GM12891 (cell line): ENCODE measurements around the gene CLSTN3.

Source experiments
- DNase-seq: peaks from one replicate; pipeline ENCODE4 v3.0.0; 2011; ENCODE audit warnings: low spot score; ENCODE audit not compliant: insufficient read length
- FAIRE-seq: peaks from 2 replicates; lab custom pipeline; 2011; peaks lifted over from hg19 to GRCh38; lab: Jason Lieb, UNC
- PAX5 ChIP-seq: IDR thresholded peaks from 2 replicates; pipeline ENCODE4 v1.6.1; 2011; ENCODE audit warnings: low read length, moderate library complexity, mild to moderate bottlenecking; ENCODE audit not compliant: insufficient read depth, severe bottlenecking
- POLR2A ChIP-seq: IDR thresholded peaks from 2 replicates; pipeline ENCODE4 v1.6.1; 2011; ENCODE audit warnings: low read depth, low read length, control low read depth
- POLR2AphosphoS5 ChIP-seq: IDR thresholded peaks from 2 replicates; pipeline ENCODE4 v1.6.1; 2011; ENCODE audit warnings: low read depth, low read length, control low read depth
- POU2F2 ChIP-seq: IDR thresholded peaks from 2 replicates; pipeline ENCODE4 v1.6.1; 2011; ENCODE audit warnings: low read depth, mild to moderate bottlenecking, control low read depth, low read length, moderate library complexity
- SPI1 ChIP-seq: IDR thresholded peaks from 2 replicates; pipeline ENCODE4 v1.6.1; 2011; ENCODE audit warnings: low read depth, low read length, control low read depth
- TAF1 ChIP-seq: IDR thresholded peaks from 2 replicates; pipeline ENCODE4 v1.6.1; 2011; ENCODE audit warnings: low read depth, low read length, control low read depth

Gene CLSTN3

DNA sequence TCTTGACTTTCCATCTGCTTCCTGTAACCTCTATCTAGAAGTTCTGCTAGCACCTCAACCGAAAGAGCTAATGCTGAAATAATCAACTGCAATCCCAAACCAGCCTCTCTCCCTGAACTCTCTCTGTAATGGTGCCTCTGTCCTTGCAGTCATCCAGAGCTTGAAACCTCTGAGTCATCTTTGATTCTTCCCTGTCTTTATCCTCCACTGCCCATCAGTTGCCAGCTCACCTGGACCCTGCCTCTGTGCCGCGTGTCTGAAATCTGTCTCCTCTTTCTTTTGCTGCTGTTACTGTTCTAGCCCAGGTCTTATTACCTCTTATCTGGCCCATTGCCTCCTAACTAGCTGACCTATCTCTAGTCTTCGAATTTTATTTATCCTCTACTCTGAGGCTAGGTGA lies 15.5 kb downstream of the CLSTN3 start:
- DNase-seq = no peak
- no peak for FAIRE-seq
- TF ChIP-seq POLR2A (no peak), SPI1 (no peak)

DNA sequence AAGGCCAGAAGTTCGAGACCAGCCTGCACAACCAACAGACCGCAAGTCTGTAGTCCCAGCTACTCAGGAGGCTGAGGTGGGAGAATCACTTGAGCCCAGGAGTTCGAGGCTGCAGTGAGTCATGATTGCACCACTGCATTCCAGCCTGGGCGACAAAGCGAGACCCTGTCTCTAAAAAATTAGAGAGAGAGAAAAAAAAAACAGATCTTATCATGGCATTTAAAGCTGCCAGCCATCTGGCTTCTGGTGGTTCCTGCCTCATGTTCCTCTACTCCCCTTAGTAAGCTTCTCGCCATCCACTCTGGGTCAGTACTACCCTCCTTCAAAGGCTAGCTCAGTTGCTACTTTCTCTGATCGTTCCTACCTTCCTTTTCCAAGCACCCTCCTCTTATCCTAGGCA lies 16.1 kb downstream of the CLSTN3 start:
- no peak for TF ChIP-seq TAF1
- no peak for TF ChIP-seq POLR2A
- TF ChIP-seq SPI1 = no peak
- no peak for TF ChIP-seq PAX5
- no peak for TF ChIP-seq POLR2AphosphoS5
- TF ChIP-seq POU2F2 = no peak
- no peak for DNase-seq
- no peak for FAIRE-seq

GRCh38 chr12:7146906-7147305 lies 16.7 kb downstream of the CLSTN3 start:
- FAIRE-seq (no peak), DNase-seq (no peak)
- TF ChIP-seq POU2F2 (no peak), TAF1 (no peak), SPI1 (no peak), POLR2AphosphoS5 (no peak), PAX5 (no peak), POLR2A (no peak)

DNA sequence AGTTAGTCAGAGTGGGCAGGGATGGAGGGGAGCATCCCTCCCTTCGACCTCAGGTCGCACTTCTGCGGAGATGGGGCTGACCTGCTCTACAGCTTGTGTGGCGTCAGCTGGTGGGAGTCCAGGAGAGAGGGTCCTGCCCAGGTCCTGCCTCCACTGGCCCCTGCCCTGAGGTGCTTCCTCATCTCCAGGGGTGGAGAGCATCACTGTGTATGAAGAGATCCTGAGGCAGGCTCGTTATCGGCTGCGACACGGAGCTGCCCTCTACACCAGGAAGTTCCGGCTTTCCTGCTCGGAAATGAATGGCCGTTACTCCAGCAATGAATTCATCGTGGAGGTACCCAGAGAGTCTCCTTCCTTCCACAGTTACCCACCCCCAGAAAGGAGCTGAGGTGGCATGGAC lies 20.2 kb downstream of the CLSTN3 start:
- FAIRE-seq (no peak), DNase-seq (no peak)
- TF ChIP-seq POLR2AphosphoS5 (no peak), POLR2A (no peak), TAF1 (no peak), POU2F2 (no peak), PAX5 (no peak), SPI1 (no peak)

DNA sequence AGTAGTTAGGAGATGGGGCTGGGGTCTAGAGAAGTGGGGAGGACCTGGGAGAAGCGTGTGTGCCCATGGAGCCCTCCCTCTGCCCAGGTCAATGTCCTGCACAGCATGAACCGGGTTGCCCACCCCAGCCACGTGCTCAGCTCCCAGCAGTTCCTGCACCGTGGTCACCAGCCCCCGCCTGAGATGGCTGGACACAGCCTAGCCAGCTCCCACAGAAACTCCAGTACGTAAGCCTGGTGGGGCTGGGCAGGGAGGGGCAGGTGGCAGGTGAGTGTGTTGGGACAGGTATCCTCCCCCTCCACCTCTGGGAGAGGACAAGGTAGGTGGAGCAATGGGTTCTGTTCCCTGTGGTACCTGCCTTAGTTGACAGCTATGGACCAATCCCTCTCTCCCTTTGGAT lies 20.7 kb downstream of the CLSTN3 start:
- TF ChIP-seq POU2F2 = no peak
- no peak for TF ChIP-seq TAF1
- no peak for TF ChIP-seq POLR2A
- TF ChIP-seq SPI1 = no peak
- TF ChIP-seq POLR2AphosphoS5 = no peak
- no peak for TF ChIP-seq PAX5
- no peak for DNase-seq
- FAIRE-seq = no peak

GRCh38 chr12:7151532-7151931 lies 21.4 kb downstream of the CLSTN3 start:
- TF ChIP-seq POU2F2 (no peak), POLR2A (no peak), SPI1 (no peak), POLR2AphosphoS5 (no peak), TAF1 (no peak), PAX5 (no peak)
- DNase-seq (no peak), FAIRE-seq (no peak)

- DNase-seq = no peak
- no peak for TF ChIP-seq POLR2AphosphoS5
- no peak for TF ChIP-seq TAF1
- no peak for TF ChIP-seq PAX5
- no peak for TF ChIP-seq SPI1
- no peak for TF ChIP-seq POU2F2
- no peak for TF ChIP-seq POLR2A
- FAIRE-seq = no peak
Observed at GRCh38 chr12:7152818-7153217, 22.6 kb downstream of the CLSTN3 start.

DNA sequence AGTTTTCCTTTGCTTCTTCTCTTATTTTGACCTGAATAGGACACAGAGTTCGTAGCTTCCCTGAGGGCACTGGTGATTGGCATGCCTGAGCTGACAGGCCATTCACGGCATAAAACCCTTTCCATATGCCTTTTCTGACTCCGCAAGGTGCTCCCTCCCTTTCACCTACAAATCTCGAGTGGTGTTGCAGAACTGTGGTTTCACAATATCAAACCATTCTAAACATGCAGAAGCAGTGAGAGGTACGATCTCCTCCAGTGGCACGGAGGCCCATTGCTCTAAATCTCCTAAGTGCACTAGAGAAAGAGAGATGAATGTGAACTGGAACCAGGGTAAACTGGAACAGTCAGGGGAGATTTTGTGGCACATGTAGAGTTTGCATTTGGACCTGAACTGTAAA lies 23.9 kb downstream of the CLSTN3 start:
- FAIRE-seq (no peak), DNase-seq (no peak)
- TF ChIP-seq PAX5 (no peak), POU2F2 (no peak), SPI1 (no peak), TAF1 (no peak)

DNA sequence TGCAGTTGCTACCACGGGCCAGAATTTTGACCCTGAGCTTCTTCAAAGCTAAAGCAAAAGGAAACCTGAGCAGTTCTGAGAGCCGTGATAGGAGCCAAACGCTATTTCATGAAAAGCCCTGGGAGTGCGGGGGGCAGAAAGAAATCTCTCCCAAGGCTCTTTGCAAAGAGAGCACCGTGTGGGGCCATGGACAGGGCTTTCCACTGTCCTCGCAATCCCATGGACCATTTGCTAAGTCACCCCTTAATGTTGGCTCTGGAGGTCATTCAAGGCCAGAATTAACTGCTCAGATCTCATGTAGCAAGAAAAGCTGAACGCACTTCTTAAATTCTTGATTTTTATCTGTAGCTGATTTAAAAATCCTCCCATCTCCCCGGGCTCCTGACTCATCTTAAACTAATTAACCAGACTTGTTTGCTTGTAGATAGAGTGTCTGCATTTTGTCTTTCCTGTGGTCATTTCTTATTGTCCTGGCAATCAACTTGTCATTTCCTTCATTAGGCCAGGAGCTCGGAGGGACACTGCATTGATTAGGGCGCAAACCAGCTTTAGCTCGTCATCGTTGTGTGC lies 24.8 kb downstream of the CLSTN3 start:
- FAIRE-seq = no peak
- TF ChIP-seq POLR2AphosphoS5 (no peak), PAX5 (no peak), POLR2A (no peak), TAF1 (no peak), SPI1 (no peak), POU2F2 (no peak)
- DNase-seq = no peak

- TF ChIP-seq TAF1 = no peak
- TF ChIP-seq POLR2A = no peak
- no peak for TF ChIP-seq POLR2AphosphoS5
- TF ChIP-seq POU2F2 = no peak
- no peak for TF ChIP-seq PAX5
- no peak for TF ChIP-seq SPI1
- DNase-seq (no peak), FAIRE-seq (no peak)
Observed at GRCh38 chr12:7155471-7156034, 25.4 kb downstream of the CLSTN3 start.
